Activated T-cell treated with anti-CD3 and anti-CD28 coated beads, Interleukin-2, amount 50 U/mL, for 4 hours (primary cell): ENCODE measurements around the gene UBE2S. TPM values are rescaled to one million over a fixed set of nuclear protein-coding genes. Genes with fewer than 3 reads are reported as not detected.
"Not testable (repeated sequence)": the region's sequence is repeated elsewhere in the genome, so short reads cannot be mapped to it uniquely, and the experiment has no call there.

Source experiments
- ATAC-seq, 2 donors: fragments of 200-7000 bp; cut with Tn5 transposase; one replicate each; pipeline ENCODE4 v1.10.0; 2021
- DNase-seq: peaks from one replicate; pipeline ENCODE4 v3.0.0-alpha.2; 2020
- H3K27me3 Mint-ChIP-seq: one replicate; pipeline ENCODE4 v1.8.0; 2021; ENCODE audit warnings: low read depth, mixed read lengths
- H3K36me3 Mint-ChIP-seq: one replicate; pipeline ENCODE4 v1.8.0; 2022; ENCODE audit warnings: mixed read lengths; ENCODE audit not compliant: insufficient read depth
- H3K4me1 Mint-ChIP-seq: one replicate; pipeline ENCODE4 v1.8.0; 2021; ENCODE audit warnings: low read depth, mixed read lengths
- H3K4me3 Mint-ChIP-seq: one replicate; pipeline ENCODE4 v1.8.0; 2021; ENCODE audit warnings: mild to moderate bottlenecking, moderate library complexity, mixed read lengths
- H3K9me3 Mint-ChIP-seq: one replicate; pipeline ENCODE4 v1.8.0; 2021; ENCODE audit warnings: mixed read lengths
- total RNA-seq, 3 donors: library from RNA; stranded (reverse); gene quantifications; one replicate each; pipeline ENCODE4 v1.2.1, GENCODE V29; 2021

Gene UBE2S
- 100 to 1,000 TPM; 226 to 281 (median 237) TPM for total RNA-seq

DNA sequence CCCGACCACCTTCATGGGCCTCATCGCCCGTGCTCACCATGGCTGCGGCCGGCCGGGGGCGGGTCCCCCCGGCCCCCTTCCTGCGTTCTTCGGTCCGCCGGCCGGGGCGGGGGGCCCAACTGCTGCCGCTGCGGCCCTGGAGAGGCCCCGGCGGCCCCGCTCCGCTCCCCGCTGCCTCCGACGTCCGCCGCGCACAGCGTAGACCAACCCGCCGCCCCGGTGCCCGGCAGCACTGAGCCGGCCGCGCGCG lies at the start of gene UBE2S:
TSS of gene UBE2S (minus strand) at position 239 of the 250 bp plus-strand sequence. CDS start at position 40, 199 bp downstream.
- H3K9me3 Mint-ChIP-seq, H3K27me3 Mint-ChIP-seq, DNase-seq, ATAC-seq: not testable (repeated sequence)
- Mint-ChIP-seq H3K36me3 (peaks cover 25% of the 10 kb centered on the region), H3K4me1 (peaks cover 18% of the 10 kb centered on the region), H3K4me3 (peak within 1 kb of the TSS; percentile 92)

DNA sequence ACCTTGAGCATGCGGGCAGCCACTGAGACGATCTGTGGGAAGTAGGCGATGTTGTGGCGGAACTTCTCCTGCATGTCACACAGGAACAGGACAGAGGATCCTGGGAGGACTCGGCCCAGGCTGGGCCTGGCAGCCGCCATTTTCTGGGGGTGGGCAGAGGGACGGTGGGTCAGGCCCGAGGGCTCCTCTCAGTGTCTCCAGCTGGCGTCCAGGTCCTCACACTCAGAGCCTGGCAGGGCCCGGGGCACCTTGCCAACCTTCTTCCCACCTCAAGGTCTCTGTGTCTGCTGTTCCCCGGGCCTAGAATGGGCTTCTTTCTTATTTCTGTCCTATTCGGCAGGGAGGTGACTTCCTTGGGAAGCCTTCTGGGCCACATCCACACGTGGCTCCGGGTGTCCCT lies 48.8 kb upstream of the UBE2S start:
- Mint-ChIP-seq H3K9me3 (no peaks in the 10 kb centered on the region), H3K36me3 (peaks cover 9% of the 10 kb centered on the region), H3K27me3 (peaks cover 11% of the 10 kb centered on the region), H3K4me3 (no peak overlapping the region), H3K4me1 (peaks cover 21% of the 10 kb centered on the region)
- ATAC-seq (no peak), DNase-seq (no peak)

GRCh38 chr19:55455576-55456235 lies 48.1 kb upstream of the UBE2S start:
- Mint-ChIP-seq H3K4me1 (peaks cover 19% of the 10 kb centered on the region), H3K9me3 (no peaks in the 10 kb centered on the region), H3K27me3 (peaks cover 13% of the 10 kb centered on the region), H3K36me3 (peaks cover 9% of the 10 kb centered on the region), H3K4me3 (no peak overlapping the region)
- no peak for DNase-seq
- no peak for ATAC-seq

GRCh38 chr19:55454787-55455243 lies 47.2 kb upstream of the UBE2S start:
- Mint-ChIP-seq H3K9me3 (no peaks in the 10 kb centered on the region), H3K4me1 (peaks cover 12% of the 10 kb centered on the region), H3K27me3 (peaks cover 18% of the 10 kb centered on the region), H3K36me3 (peaks cover 9% of the 10 kb centered on the region), H3K4me3 (no peak overlapping the region)
- peak; percentile 49 for DNase-seq
- no peak for ATAC-seq

DNA sequence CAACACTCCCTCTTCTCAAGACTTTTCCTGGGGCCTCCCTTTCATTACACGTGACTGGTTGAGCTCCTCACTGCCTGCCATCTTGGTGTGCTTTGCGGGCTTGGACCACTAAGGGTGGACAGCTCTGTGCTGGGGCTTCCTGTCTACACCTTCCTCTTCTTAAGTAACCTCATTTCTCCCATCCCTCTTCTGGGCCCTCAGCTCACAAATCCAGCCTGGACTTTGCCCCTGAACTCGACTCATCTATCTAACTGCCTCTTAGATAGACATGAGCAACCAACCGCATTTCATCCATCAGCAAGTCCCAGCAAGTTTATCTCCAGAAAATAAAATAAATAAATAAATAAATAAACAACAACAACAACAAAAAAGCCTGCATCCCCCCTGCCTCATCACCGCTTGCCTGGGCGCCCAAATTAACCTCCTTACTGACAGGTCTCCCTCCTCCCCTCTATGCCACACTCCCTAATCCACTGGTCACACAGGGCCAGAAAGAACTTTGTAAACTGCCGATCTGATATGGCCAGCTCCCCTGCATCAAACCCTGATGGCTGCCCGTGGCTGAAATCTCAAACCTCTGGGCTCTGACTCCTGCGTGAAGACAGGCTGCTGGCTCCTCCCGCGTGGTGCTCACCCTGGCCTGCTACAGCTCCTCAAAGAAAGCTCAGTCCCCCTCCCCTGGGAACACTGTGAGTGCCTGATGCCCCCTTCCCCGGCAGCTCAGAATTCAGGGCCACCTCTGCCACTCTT lies 46.1 kb upstream of the UBE2S start:
- H3K4me3 Mint-ChIP-seq: peak overlapping the region; percentile 3
- DNase-seq (no peak), ATAC-seq (no peak)
- H3K9me3 Mint-ChIP-seq: no peaks in the 10 kb centered on the region
- H3K4me1 Mint-ChIP-seq: peaks cover 12% of the 10 kb centered on the region
- H3K36me3 Mint-ChIP-seq: peaks cover 9% of the 10 kb centered on the region
- H3K27me3 Mint-ChIP-seq: peaks cover 19% of the 10 kb centered on the region

DNA sequence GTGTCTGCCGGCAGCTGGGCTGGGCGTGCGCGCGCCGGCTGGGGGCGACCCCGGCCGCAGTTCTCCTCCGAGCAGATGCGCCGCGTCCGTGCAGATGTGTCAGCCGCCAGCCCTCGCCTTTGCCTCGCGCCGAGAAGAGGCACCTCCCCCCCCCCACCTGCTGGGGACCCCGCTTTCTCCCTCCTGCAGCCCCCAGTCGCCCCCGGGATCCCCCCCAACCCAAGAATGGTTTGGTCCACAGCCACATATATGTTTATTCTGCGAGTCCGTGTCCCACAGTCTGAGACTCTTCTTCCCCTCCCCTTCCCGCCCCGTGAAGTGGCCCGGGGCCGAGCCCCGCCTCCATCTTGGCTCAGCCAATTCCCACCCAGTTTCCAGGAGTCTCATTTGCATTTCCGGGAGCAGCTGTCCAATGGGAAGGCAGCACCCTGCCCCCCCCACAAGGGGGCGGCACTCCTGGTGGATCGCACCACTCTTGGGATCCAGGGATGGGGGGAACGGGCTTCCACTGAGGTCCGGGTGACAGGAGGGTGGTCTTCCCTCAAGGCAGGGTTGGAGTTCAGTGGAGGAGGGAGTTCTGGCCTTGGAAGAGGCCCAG lies 45.3 kb upstream of the UBE2S start:
- peaks cover 12% of the 10 kb centered on the region for H3K4me1 Mint-ChIP-seq
- H3K36me3 Mint-ChIP-seq: peaks cover 9% of the 10 kb centered on the region
- peak; percentile 23 for DNase-seq
- H3K9me3 Mint-ChIP-seq: no peaks in the 10 kb centered on the region
- H3K27me3 Mint-ChIP-seq: peaks cover 19% of the 10 kb centered on the region
- peak; percentile 56 to 58 for ATAC-seq
- H3K4me3 Mint-ChIP-seq: peak overlapping the region; percentile 3

DNA sequence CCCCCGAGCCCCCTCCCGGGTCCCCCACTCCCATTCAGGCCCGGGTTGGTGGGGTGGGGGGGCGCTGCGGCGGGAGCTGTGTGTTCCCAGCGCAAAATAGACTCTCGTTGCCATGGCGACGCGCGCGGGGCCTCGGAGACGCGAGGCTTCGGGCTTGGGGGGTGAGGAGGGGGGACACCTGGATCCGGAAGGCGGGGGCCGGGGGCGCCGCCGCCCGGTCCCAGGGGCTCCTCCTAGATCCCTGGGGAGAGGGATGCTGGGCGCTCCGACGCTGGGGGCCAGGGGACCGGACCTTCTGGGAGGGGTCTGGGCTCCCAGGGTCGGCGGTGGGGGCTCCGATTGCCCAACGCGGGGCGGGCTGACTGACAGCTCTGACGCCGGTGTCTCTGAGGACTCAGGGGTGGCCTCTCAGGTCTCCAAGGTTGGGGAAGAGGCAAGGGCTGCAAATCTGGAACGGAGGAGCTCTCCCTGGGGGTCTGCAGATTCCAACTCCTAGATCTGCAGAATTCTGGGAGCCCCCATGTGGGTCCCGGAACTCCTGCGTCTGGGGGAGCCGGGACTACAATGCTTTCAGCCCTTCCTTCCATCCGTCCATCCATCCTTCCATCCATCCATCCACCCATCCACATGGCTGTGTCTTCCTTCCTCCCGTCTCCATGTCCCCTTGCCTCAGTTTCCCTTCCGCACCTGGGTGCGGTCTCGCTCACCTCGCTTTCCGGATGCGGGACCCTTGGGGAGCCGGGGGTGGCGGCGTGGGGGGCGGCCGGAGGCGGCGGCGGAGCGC lies 44.6 kb upstream of the UBE2S start:
- Mint-ChIP-seq H3K27me3 (peaks cover 19% of the 10 kb centered on the region), H3K36me3 (peaks cover 9% of the 10 kb centered on the region), H3K4me3 (peak overlapping the region; percentile 6), H3K9me3 (no peaks in the 10 kb centered on the region), H3K4me1 (peaks cover 12% of the 10 kb centered on the region)
- DNase-seq: no peak
- ATAC-seq: peak in 1 of 2 donors; percentile 29

DNA sequence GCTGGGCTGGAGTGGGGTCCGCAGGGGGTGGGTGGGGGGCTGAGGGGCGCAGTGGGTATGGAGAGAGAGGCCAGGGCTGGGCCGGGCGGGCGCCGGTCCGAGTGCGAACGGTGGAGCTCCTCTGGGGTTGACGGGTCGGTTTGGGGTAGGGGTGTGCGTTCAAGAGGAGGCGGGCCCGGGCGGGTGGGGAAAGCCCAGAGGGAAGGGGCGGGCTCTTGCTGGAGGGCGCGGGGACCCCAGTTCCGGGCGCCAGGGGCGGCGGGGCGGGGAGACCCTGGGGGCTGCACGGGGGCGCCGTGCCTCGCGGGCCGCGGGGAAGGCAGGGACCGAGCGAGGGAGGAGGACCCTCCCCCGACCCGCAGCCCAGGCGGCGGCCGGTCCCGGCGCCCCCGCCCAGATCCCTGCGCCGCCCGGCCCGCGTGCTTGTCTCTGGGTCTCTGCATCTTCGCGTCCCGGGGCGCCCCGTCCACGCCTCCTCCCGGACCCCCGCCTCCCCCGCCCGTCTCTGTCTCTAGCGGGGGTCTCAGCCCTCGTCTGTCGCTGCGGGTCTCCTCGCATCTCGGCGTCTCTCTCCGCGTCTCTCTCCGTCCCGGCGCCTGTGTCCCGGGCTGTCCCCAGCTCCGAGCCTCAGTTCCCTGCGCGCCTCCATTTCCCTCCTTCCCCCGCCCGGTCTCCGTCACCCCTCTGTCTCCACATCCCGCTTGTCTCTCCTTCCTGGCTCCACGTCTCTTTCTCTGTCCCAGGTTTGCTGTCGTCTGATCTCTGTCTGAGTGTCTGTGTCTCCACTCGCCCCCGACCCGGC lies 43.8 kb upstream of the UBE2S start:
- peak overlapping the region; percentile 56 for H3K4me3 Mint-ChIP-seq
- ATAC-seq: peak; percentile 38 to 41
- no peak for DNase-seq

DNA sequence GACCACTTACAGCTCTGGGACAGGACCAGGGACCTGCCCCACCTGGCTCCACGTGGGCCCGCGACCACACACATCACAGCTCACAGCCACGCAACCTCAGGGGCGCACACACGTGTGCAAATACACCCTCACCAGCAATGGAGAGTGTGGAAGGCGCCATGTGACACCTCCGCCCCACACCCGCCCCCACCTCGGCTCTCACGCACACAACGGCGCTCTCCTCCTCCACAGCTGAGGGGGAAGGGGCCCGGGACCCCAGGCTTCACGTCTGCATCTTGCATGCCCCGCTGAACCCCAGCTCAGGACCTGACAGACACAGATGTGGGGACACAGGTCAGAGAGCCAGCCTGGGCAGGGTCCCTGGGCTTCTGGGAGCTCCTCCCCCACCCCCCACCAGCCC lies 41.9 kb upstream of the UBE2S start:
- Mint-ChIP-seq H3K4me3 (no peak overlapping the region), H3K27me3 (peaks cover 36% of the 10 kb centered on the region), H3K4me1 (peaks cover 12% of the 10 kb centered on the region), H3K9me3 (no peaks in the 10 kb centered on the region), H3K36me3 (peaks cover 5% of the 10 kb centered on the region)
- no peak for DNase-seq
- ATAC-seq: no peak

More for the DNA sequence above, 43.8 kb upstream of the UBE2S start:
- H3K4me1 Mint-ChIP-seq: peaks cover 12% of the 10 kb centered on the region
- H3K27me3 Mint-ChIP-seq: peaks cover 20% of the 10 kb centered on the region
- H3K9me3 Mint-ChIP-seq: no peaks in the 10 kb centered on the region
- H3K36me3 Mint-ChIP-seq: peaks cover 9% of the 10 kb centered on the region

DNA sequence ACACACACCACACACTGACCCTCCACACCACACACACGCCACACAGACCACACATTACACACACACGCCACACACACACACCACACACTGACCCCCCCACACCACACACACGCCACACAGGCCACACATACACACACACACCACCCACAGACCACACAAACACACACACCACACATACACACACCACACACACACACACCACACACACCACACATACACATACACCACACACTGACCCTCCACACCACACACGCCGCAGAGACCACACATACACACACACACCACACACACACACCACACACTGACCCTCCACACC lies 40.5 kb upstream of the UBE2S start:
- Mint-ChIP-seq H3K4me1 (peaks cover 12% of the 10 kb centered on the region), H3K27me3 (peaks cover 44% of the 10 kb centered on the region)
- not testable (repeated sequence) for H3K36me3 Mint-ChIP-seq, H3K4me3 Mint-ChIP-seq, ATAC-seq, DNase-seq, H3K9me3 Mint-ChIP-seq

GRCh38 chr19:55447421-55448174 lies 40.0 kb upstream of the UBE2S start:
- ATAC-seq (no peak), DNase-seq (no peak)
- Mint-ChIP-seq H3K9me3 (no peaks in the 10 kb centered on the region), H3K4me3 (no peak overlapping the region), H3K27me3 (peaks cover 43% of the 10 kb centered on the region), H3K36me3 (no peaks in the 10 kb centered on the region), H3K4me1 (peaks cover 12% of the 10 kb centered on the region)

DNA sequence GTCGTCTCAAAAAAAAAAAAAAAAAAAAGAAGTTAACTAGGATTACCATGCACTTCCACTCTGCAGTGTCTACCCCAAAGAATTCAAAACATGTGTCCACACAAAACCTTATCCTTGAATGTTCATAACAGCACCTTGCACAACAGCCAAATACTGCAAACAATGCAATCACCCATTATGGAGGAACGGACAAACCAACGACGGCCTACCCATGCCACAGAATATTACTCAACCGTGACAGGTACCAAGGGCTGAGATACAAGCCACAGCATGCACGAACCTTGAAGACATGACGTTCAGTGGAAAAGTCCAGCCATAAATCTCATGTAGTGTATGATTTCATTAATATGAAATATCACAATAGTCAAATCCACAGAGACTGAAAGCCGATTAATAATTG lies 38.5 kb upstream of the UBE2S start:
- ATAC-seq (no peak), DNase-seq (no peak)
- no peaks in the 10 kb centered on the region for H3K36me3 Mint-ChIP-seq
- no peaks in the 10 kb centered on the region for H3K9me3 Mint-ChIP-seq
- no peak overlapping the region for H3K4me3 Mint-ChIP-seq
- peaks cover 18% of the 10 kb centered on the region for H3K4me1 Mint-ChIP-seq
- peaks cover 50% of the 10 kb centered on the region for H3K27me3 Mint-ChIP-seq

- no peak for DNase-seq
- H3K9me3 Mint-ChIP-seq: no peaks in the 10 kb centered on the region
- peaks cover 52% of the 10 kb centered on the region for H3K27me3 Mint-ChIP-seq
- ATAC-seq: no peak
- H3K36me3 Mint-ChIP-seq: no peaks in the 10 kb centered on the region
- H3K4me3 Mint-ChIP-seq: no peak overlapping the region
- peaks cover 22% of the 10 kb centered on the region for H3K4me1 Mint-ChIP-seq
Measured at GRCh38 chr19:55444646-55445045, 37.1 kb upstream of the UBE2S start.
